OCI-LY1 (cell line): ENCODE data around the gene NFKBIB.

Source experiments
- EZH2 ChIP-seq: fragments of 200-600 bp; sonication (generic), shearing (Covaris generic); IDR thresholded peaks from 2 replicates; pipeline ENCODE4 v1.8.0; 2017; ENCODE audit warnings: borderline replicate concordance, mixed run types, mild to moderate bottlenecking, antibody characterized with exemption, low read length, moderate library complexity, mixed read lengths
- TF ChIP-seq, protein P1 (sequence below): fragments of 200-600 bp; sonication (generic), shearing (Covaris generic); IDR thresholded peaks from 2 replicates; pipeline ENCODE4 v1.5.1; 2017; ENCODE audit warnings: mild to moderate bottlenecking, antibody characterized with exemption, low read length, moderate library complexity, mixed read lengths

GRCh38 chr19:38892841-38893240 lies 6.9 kb upstream of the NFKBIB start:
- TF ChIP-seq, protein P1, sequence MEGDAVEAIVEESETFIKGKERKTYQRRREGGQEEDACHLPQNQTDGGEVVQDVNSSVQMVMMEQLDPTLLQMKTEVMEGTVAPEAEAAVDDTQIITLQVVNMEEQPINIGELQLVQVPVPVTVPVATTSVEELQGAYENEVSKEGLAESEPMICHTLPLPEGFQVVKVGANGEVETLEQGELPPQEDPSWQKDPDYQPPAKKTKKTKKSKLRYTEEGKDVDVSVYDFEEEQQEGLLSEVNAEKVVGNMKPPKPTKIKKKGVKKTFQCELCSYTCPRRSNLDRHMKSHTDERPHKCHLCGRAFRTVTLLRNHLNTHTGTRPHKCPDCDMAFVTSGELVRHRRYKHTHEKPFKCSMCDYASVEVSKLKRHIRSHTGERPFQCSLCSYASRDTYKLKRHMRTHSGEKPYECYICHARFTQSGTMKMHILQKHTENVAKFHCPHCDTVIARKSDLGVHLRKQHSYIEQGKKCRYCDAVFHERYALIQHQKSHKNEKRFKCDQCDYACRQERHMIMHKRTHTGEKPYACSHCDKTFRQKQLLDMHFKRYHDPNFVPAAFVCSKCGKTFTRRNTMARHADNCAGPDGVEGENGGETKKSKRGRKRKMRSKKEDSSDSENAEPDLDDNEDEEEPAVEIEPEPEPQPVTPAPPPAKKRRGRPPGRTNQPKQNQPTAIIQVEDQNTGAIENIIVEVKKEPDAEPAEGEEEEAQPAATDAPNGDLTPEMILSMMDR, result no peak
- TF ChIP-seq EZH2, result no peak
